SW 1271 (cell line): ENCODE data around the gene RALGPS1.

Source experiments
- DNase-seq, 2 experiments: peaks; one replicate each; lab custom pipeline; 2025; lab: John Stamatoyannopoulos, UW

The RALGPS1 gene

GRCh38 chr9:127099664-127100063 is 185.1 kb downstream of the RALGPS1 start:
- no peak for DNase-seq

- DNase-seq, result no peak
These were observed 187.6 kb downstream of the RALGPS1 start for GRCh38 chr9:127102176-127102575.

- no peak for DNase-seq
These were observed 188.2 kb downstream of the RALGPS1 start for GRCh38 chr9:127102788-127103187.

GRCh38 chr9:127104581-127105311 is 190.2 kb downstream of the RALGPS1 start:
- DNase-seq, result no peak

GRCh38 chr9:127105805-127106465 is 191.4 kb downstream of the RALGPS1 start:
- DNase-seq, result no peak

- DNase-seq, result no peak
These were observed 191.9 kb downstream of the RALGPS1 start for GRCh38 chr9:127106466-127106855.

GRCh38 chr9:127107171-127107928 is 192.8 kb downstream of the RALGPS1 start:
- no peak for DNase-seq

- no peak for DNase-seq
These were observed 193.6 kb downstream of the RALGPS1 start for GRCh38 chr9:127107929-127108876.

- DNase-seq, result no peak
These were observed 194.7 kb downstream of the RALGPS1 start for GRCh38 chr9:127109212-127109711.

GRCh38 chr9:127112056-127112455 is 197.5 kb downstream of the RALGPS1 start:
- DNase-seq, result no peak

GRCh38 chr9:127112735-127113161 is 198.2 kb downstream of the RALGPS1 start:
- no peak for DNase-seq

GRCh38 chr9:127113191-127113972 is 198.8 kb downstream of the RALGPS1 start:
- DNase-seq, result no peak

- no peak for DNase-seq
These were observed 200.0 kb downstream of the RALGPS1 start for GRCh38 chr9:127114606-127115005.

- no peak for DNase-seq
These were observed 201.6 kb downstream of the RALGPS1 start for GRCh38 chr9:127116088-127116726.

- DNase-seq, result no peak
These were observed 202.4 kb downstream of the RALGPS1 start for GRCh38 chr9:127116957-127117356.

- DNase-seq, result no peak
These were observed 203.2 kb downstream of the RALGPS1 start for GRCh38 chr9:127117801-127118200.

GRCh38 chr9:127118597-127119319 is 204.2 kb downstream of the RALGPS1 start:
- no peak for DNase-seq

- DNase-seq, result no peak
These were observed 204.7 kb downstream of the RALGPS1 start for GRCh38 chr9:127119320-127119709.

- no peak for DNase-seq
These were observed 207.1 kb downstream of the RALGPS1 start for GRCh38 chr9:127121628-127122175.
